Neural progenitor cell (in vitro differentiated cells): ENCODE data around the gene DEGS2. TPM values are rescaled to one million over a fixed set of nuclear protein-coding genes. Genes with fewer than 3 reads are reported as not detected.

Source experiments
- DNase-seq: peaks from one replicate; pipeline ENCODE4 v3.0.0-alpha.2; 2016; ENCODE audit warnings: low spot score
- H2AFZ ChIP-seq: fragments of 200-600 bp; sonication (generic); replicated peaks from 2 replicates; pipeline ENCODE4 v1.6.1; 2016; ENCODE audit warnings: antibody characterized with exemption
- H3F3A ChIP-seq: fragments of 200-600 bp; sonication (generic); 2 replicates; pipeline ENCODE4 v1.6.1; 2016; ENCODE audit warnings: antibody characterized with exemption, low read depth
- H3K27ac ChIP-seq: fragments of 200-600 bp; sonication (generic); 2 replicates; pipeline ENCODE4 v1.5.1; 2016; ENCODE audit warnings: mild to moderate bottlenecking
- H3K27me3 ChIP-seq: fragments of 200-600 bp; sonication (generic); 2 replicates; pipeline ENCODE4 v1.6.1; 2016; ENCODE audit warnings: mild to moderate bottlenecking, moderate library complexity
- H3K36me3 ChIP-seq: fragments of 200-600 bp; sonication (generic); 2 replicates; pipeline ENCODE4 v1.5.1; 2016
- H3K4me1 ChIP-seq: fragments of 200-600 bp; sonication (generic); 2 replicates; pipeline ENCODE4 v1.6.1; 2016; ENCODE audit warnings: mixed run types
- H3K4me2 ChIP-seq: fragments of 200-600 bp; sonication (generic); 2 replicates; pipeline ENCODE4 v1.6.1; 2016
- H3K4me3 ChIP-seq: fragments of 200-600 bp; sonication (generic); 2 replicates; pipeline ENCODE4 v1.5.1; 2016
- H3K79me2 ChIP-seq: fragments of 200-600 bp; sonication (generic); 2 replicates; pipeline ENCODE4 v1.6.1; 2016; ENCODE audit warnings: low read depth
- H3K9ac ChIP-seq: fragments of 200-600 bp; sonication (generic); 2 replicates; pipeline ENCODE4 v1.6.1; 2016
- H3K9me3 ChIP-seq: fragments of 200-600 bp; sonication (generic); 2 replicates; pipeline ENCODE4 v1.5.1; 2016; ENCODE audit warnings: low read depth
- H4K20me1 ChIP-seq: fragments of 200-600 bp; sonication (generic); 2 replicates; pipeline ENCODE4 v1.6.1; 2016; ENCODE audit warnings: low read depth
- H3K27ac Mint-ChIP-seq: 3 replicates; pipeline ENCODE4 v1.8.0; 2021; ENCODE audit warnings: mixed read lengths
- H3K27me3 Mint-ChIP-seq: 2 replicates; pipeline ENCODE4 v1.8.0; 2022; ENCODE audit warnings: low read depth, mild to moderate bottlenecking, inconsistent platforms, moderate library complexity, mixed read lengths; ENCODE audit not compliant: insufficient read depth
- H3K36me3 Mint-ChIP-seq: 3 replicates; pipeline ENCODE4 v1.8.0; 2021; ENCODE audit warnings: mixed read lengths
- H3K4me1 Mint-ChIP-seq: 3 replicates; pipeline ENCODE4 v1.8.0; 2021; ENCODE audit warnings: mixed read lengths
- H3K4me3 Mint-ChIP-seq: 3 replicates; pipeline ENCODE4 v1.8.0; 2021; ENCODE audit warnings: mild to moderate bottlenecking, moderate library complexity, mixed read lengths
- H3K9me3 Mint-ChIP-seq: 3 replicates; pipeline ENCODE4 v1.8.0; 2020; ENCODE audit warnings: mixed read lengths
- EZH2 ChIP-seq: fragments of 200-600 bp; sonication (generic); IDR thresholded peaks from 2 replicates; pipeline ENCODE4 v1.6.1; 2017; ENCODE audit warnings: antibody characterized with exemption, mild to moderate bottlenecking, moderate library complexity
- EZH2phosphoT487 ChIP-seq: fragments of 200-600 bp; sonication (generic); IDR thresholded peaks from 2 replicates; pipeline ENCODE4 v1.6.1; 2017; ENCODE audit warnings: antibody characterized with exemption
- total RNA-seq: library from RNA; depleted of rRNA; stranded (reverse); fragments of >200 nt; gene quantifications from 2 replicates; pipeline ENCODE4 v1.2.3, GENCODE V29; 2015; ENCODE audit warnings: low replicate concordance
- TF ChIP-seq, protein P1 (sequence below): fragments of 200-600 bp; sonication (generic); IDR thresholded peaks from 2 replicates; pipeline ENCODE4 v1.5.1; 2017; ENCODE audit warnings: antibody characterized with exemption, mild to moderate bottlenecking

The DEGS2 gene
- total RNA-seq, 1 donor from 2014 or later = not detected

DNA sequence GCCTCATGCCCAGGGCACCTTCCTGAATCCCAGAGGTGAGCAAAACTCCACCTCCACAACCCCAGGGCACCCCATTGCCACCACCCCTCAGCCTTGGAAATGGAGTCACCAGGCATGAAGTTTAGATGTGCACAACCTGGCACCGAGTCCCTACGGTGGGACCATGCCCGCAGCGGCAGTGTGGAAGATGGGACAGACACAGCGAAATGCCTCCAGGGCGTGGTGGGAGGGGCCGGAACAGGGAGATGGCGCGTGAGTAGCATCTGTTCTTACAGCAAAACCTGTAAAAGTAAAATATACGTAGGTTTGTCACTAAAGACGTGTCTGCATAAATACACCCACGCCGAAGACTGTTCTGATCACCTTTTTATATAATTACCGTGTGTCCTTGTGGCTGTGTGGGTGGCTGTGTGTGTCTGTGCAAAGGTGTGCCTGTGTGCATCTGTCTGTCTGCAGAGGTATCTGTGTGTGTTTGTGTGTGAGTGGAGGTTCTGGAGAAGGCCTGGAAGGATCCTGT lies 17.4 kb upstream of the DEGS2 start:
- Histone ChIP-seq H3K4me2 (no peak overlapping the region), H3K4me3 (no peak overlapping the region), H3K9me3 (no peaks in the 10 kb centered on the region), H4K20me1 (no peaks in the 10 kb centered on the region), H2AFZ (no peak overlapping the region), H3K9ac (no peak overlapping the region), H3K27me3 (no peaks in the 10 kb centered on the region), H3K27ac (no peak overlapping the region), H3F3A (no peaks in the 10 kb centered on the region), H3K4me1 (no peaks in the 10 kb centered on the region), H3K36me3 (no peaks in the 10 kb centered on the region), H3K79me2 (no peaks in the 10 kb centered on the region)
- Mint-ChIP-seq H3K27me3 (peaks cover 15% of the 10 kb centered on the region), H3K27ac (no peak overlapping the region), H3K36me3 (peaks cover 2% of the 10 kb centered on the region), H3K9me3 (peaks cover 2% of the 10 kb centered on the region), H3K4me1 (no peaks in the 10 kb centered on the region), H3K4me3 (no peak overlapping the region)
- no peak for DNase-seq
- no peak for TF ChIP-seq EZH2phosphoT487
- no peak for TF ChIP-seq EZH2
- TF ChIP-seq, protein P1, sequence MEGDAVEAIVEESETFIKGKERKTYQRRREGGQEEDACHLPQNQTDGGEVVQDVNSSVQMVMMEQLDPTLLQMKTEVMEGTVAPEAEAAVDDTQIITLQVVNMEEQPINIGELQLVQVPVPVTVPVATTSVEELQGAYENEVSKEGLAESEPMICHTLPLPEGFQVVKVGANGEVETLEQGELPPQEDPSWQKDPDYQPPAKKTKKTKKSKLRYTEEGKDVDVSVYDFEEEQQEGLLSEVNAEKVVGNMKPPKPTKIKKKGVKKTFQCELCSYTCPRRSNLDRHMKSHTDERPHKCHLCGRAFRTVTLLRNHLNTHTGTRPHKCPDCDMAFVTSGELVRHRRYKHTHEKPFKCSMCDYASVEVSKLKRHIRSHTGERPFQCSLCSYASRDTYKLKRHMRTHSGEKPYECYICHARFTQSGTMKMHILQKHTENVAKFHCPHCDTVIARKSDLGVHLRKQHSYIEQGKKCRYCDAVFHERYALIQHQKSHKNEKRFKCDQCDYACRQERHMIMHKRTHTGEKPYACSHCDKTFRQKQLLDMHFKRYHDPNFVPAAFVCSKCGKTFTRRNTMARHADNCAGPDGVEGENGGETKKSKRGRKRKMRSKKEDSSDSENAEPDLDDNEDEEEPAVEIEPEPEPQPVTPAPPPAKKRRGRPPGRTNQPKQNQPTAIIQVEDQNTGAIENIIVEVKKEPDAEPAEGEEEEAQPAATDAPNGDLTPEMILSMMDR = no peak

DNA sequence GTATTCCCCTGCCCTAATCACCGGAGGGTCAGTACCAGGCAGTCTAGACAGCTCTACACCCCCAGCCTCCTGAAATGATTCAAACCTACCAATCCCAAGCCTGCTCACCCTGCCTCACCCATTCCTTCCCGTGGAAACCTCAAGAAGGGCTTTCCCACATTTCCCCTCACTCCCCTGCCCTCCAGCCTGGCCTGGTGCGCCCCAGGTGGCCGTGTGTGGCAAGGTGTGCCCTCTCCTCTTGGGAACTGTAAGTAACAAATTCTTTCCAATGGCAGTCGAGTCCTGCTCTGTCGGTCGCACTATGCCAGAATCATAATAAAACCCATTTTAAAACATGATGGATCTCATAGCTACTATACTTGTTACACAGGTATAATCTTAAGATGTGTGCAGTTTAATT lies 13.9 kb upstream of the DEGS2 start:
- Mint-ChIP-seq H3K36me3 (no peaks in the 10 kb centered on the region), H3K27ac (no peak overlapping the region), H3K27me3 (peaks cover 16% of the 10 kb centered on the region), H3K4me3 (no peak overlapping the region), H3K9me3 (no peaks in the 10 kb centered on the region), H3K4me1 (no peaks in the 10 kb centered on the region)
- H3K4me3 ChIP-seq = no peak overlapping the region
- H3K4me2 ChIP-seq = no peak overlapping the region
- H3K9me3 ChIP-seq = no peaks in the 10 kb centered on the region
- H3F3A ChIP-seq = no peaks in the 10 kb centered on the region
- H3K4me1 ChIP-seq = no peaks in the 10 kb centered on the region
- H3K36me3 ChIP-seq = no peaks in the 10 kb centered on the region
- H4K20me1 ChIP-seq = no peaks in the 10 kb centered on the region
- H3K79me2 ChIP-seq = no peaks in the 10 kb centered on the region
- H3K27me3 ChIP-seq = no peaks in the 10 kb centered on the region
- no peak for DNase-seq
- no peak overlapping the region for H2AFZ ChIP-seq
- H3K9ac ChIP-seq = no peak overlapping the region
- H3K27ac ChIP-seq = no peak overlapping the region
- TF ChIP-seq, protein P1 = no peak
- TF ChIP-seq EZH2 (no peak), EZH2phosphoT487 (no peak)

DNA sequence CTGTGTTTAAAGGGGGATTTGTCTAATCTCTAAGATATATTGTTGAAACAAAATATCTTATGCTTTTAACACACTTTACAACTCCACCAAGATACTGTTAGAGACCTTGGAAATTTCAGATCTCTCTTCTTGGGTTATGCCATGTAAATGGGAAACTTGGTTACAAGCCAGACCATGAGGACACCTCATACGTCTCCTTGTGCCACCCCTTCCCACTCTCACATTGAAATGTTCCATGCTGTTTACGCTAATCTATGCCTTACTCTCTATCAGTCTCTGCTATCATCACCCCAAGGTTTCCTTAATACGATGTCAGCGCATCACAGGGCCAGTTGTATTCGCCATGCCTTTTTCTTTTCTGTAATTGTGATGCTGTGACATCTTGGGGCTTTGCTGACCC lies 13.4 kb upstream of the DEGS2 start:
- Histone ChIP-seq H3F3A (no peaks in the 10 kb centered on the region), H3K36me3 (no peaks in the 10 kb centered on the region), H3K4me1 (no peaks in the 10 kb centered on the region), H3K4me3 (no peak overlapping the region), H2AFZ (no peak overlapping the region), H3K4me2 (no peak overlapping the region), H3K79me2 (no peaks in the 10 kb centered on the region), H3K27ac (no peak overlapping the region), H3K27me3 (no peaks in the 10 kb centered on the region), H4K20me1 (no peaks in the 10 kb centered on the region), H3K9me3 (no peaks in the 10 kb centered on the region), H3K9ac (no peak overlapping the region)
- DNase-seq = no peak
- Mint-ChIP-seq H3K4me3 (no peak overlapping the region), H3K9me3 (no peaks in the 10 kb centered on the region), H3K36me3 (no peaks in the 10 kb centered on the region), H3K4me1 (no peaks in the 10 kb centered on the region), H3K27ac (no peak overlapping the region), H3K27me3 (peaks cover 16% of the 10 kb centered on the region)
- TF ChIP-seq, protein P1 = no peak
- TF ChIP-seq EZH2 (no peak), EZH2phosphoT487 (no peak)
